Caco-2 (cell line): ENCODE data around the gene TSPAN15. TPM values are rescaled to one million over a fixed set of nuclear protein-coding genes. Genes with fewer than 3 reads are reported as not detected.

ENCODE experiments used
- BruUV-seq: library from RNA; stranded (reverse); fragments of 400-500 nt; replicated peaks from 2 replicates; lab custom pipeline; 2021; lab: Mats Ljungman, UMichigan
- CTCF ChIA-PET: fragments of 300-600 bp; sonication (Branson Sonifier 250); formaldehyde crosslinking; loops from one replicate; lab custom pipeline; 2022; ENCODE audit warnings: antibody characterized with exemption; lab: Charles Lee
- POLR2A ChIA-PET: fragments of 300-600 bp; sonication (Branson Sonifier 250); formaldehyde crosslinking; loops from one replicate; lab custom pipeline; 2022; ENCODE audit warnings: antibody characterized with exemption; lab: Charles Lee
- DNase-seq, 2 experiments: peaks; one replicate each; pipeline versions ENCODE4 v3.0.0 to v3.0.0-alpha.2; 2020 to 2022
- H3K27me3 ChIP-seq: replicated peaks from 2 replicates; pipeline ENCODE4 v1.6.0; 2011; ENCODE audit warnings: low read length; ENCODE audit not compliant: control insufficient read depth, insufficient read depth
- H3K36me3 ChIP-seq: 2 replicates; pipeline ENCODE4 v1.5.1; 2011; ENCODE audit warnings: low read length; ENCODE audit not compliant: control insufficient read depth, insufficient read depth
- H3K4me1 ChIP-seq: fragments of 250-450 bp; sonication (Bioruptor Pico); 2 replicates; pipeline ENCODE4 v1.5.1; 2020; ENCODE audit warnings: mild to moderate bottlenecking
- H3K4me3 ChIP-seq: 2 replicates; pipeline ENCODE4 v1.5.1; 2011; ENCODE audit warnings: low read depth, mild to moderate bottlenecking, control low read depth, low read length
- H3K9me3 ChIP-seq: fragments of 250-450 bp; sonication (Bioruptor Pico); 2 replicates; pipeline ENCODE4 v1.5.1; 2020; ENCODE audit warnings: mild to moderate bottlenecking, moderate library complexity
- H3K27ac Mint-ChIP-seq: one replicate; pipeline ENCODE4 v1.8.0; 2022; ENCODE audit warnings: mixed read lengths; ENCODE audit not compliant: unreplicated experiment
- H3K27me3 Mint-ChIP-seq: one replicate; pipeline ENCODE4 v1.8.0; 2022; ENCODE audit warnings: mixed read lengths; ENCODE audit not compliant: insufficient read depth, unreplicated experiment
- H3K36me3 Mint-ChIP-seq: one replicate; pipeline ENCODE4 v1.8.0; 2022; ENCODE audit warnings: mild to moderate bottlenecking, mixed read lengths; ENCODE audit not compliant: insufficient read depth, unreplicated experiment
- H3K4me1 Mint-ChIP-seq: one replicate; pipeline ENCODE4 v1.8.0; 2022; ENCODE audit warnings: low read depth, mixed read lengths; ENCODE audit not compliant: unreplicated experiment
- H3K4me3 Mint-ChIP-seq: one replicate; pipeline ENCODE4 v1.8.0; 2022; ENCODE audit warnings: mild to moderate bottlenecking, moderate library complexity, mixed read lengths; ENCODE audit not compliant: unreplicated experiment
- H3K9me3 Mint-ChIP-seq: one replicate; pipeline ENCODE4 v1.8.0; 2022; ENCODE audit warnings: mixed read lengths; ENCODE audit not compliant: unreplicated experiment
- CTCF ChIP-seq, 2 experiments: fragments of 200-600 bp in 1 of 2; IDR thresholded peaks; 1 replicate in 1 of 2; 2 replicates in 1 of 2; pipeline versions ENCODE4 v1.5.1 to v1.8.0; 2011 to 2022; ENCODE audit warnings: antibody characterized with exemption in 1 of 2, control low read depth in 1 of 2, inconsistent platforms in 1 of 2, low read depth in 1 of 2, low read length in 1 of 2, mild to moderate bottlenecking in 1 of 2, moderate library complexity in 1 of 2; ENCODE audit not compliant: insufficient read depth in 1 of 2, severe bottlenecking in 1 of 2, unreplicated experiment in 1 of 2
- intact Hi-C: fragments of 100-400 bp; cut with micrococcal nuclease; formaldehyde crosslinking; loops from one replicate; pipeline ENCODE4 v1.10.0; 2022; ENCODE audit not compliant: unreplicated experiment
- total RNA-seq: library from RNA; stranded (reverse); gene quantifications from 2 replicates; pipeline ENCODE4 v1.2.3, GENCODE V29; 2022

TSPAN15 gene
- total RNA-seq, 1 experiment from 2014 or later, result 86.5 TPM

GRCh38 chr10:69506487-69506833, 55.2 kb downstream of the TSPAN15 start:
- Histone ChIP-seq H3K4me1 (peaks cover 5% of the 10 kb centered on the region), H3K36me3 (no peaks in the 10 kb centered on the region), H3K9me3 (no peaks in the 10 kb centered on the region), H3K27me3 (no peaks in the 10 kb centered on the region), H3K4me3 (no peak overlapping the region)
- H3K27me3 Mint-ChIP-seq, result no peaks in the 10 kb centered on the region
- DNase-seq, result peak in 1 of 2 experiments; percentile 27
- BruUV-seq, result no TSS peak
- no peaks in the 10 kb centered on the region for H3K36me3 Mint-ChIP-seq
- no peak for TF ChIP-seq CTCF (IDR thresholded peaks at IDR 0.05; ENCODE audit: insufficient read depth in 1 of 2, low read depth in 1 of 2, low read length in 1 of 2, severe bottlenecking in 1 of 2, unreplicated experiment in 1 of 2)
- POLR2A ChIA-PET, result no interaction called here
- H3K4me3 Mint-ChIP-seq, result no peak overlapping the region
- no peak overlapping the region for H3K27ac Mint-ChIP-seq
- H3K4me1 Mint-ChIP-seq, result no peaks in the 10 kb centered on the region
- CTCF ChIA-PET, result interaction anchor here (0.9 to 1.8 kb wide), 2 partner anchors 60 to 99 kb away, joined by 3 to 7 read pairs; no protein-coding TSS in a partner anchor
- H3K9me3 Mint-ChIP-seq, result no peaks in the 10 kb centered on the region
- intact Hi-C loops, result loop anchor here (5.0 kb wide), 2 partner anchors 59 to 269 kb away; no protein-coding TSS in a partner anchor

DNA sequence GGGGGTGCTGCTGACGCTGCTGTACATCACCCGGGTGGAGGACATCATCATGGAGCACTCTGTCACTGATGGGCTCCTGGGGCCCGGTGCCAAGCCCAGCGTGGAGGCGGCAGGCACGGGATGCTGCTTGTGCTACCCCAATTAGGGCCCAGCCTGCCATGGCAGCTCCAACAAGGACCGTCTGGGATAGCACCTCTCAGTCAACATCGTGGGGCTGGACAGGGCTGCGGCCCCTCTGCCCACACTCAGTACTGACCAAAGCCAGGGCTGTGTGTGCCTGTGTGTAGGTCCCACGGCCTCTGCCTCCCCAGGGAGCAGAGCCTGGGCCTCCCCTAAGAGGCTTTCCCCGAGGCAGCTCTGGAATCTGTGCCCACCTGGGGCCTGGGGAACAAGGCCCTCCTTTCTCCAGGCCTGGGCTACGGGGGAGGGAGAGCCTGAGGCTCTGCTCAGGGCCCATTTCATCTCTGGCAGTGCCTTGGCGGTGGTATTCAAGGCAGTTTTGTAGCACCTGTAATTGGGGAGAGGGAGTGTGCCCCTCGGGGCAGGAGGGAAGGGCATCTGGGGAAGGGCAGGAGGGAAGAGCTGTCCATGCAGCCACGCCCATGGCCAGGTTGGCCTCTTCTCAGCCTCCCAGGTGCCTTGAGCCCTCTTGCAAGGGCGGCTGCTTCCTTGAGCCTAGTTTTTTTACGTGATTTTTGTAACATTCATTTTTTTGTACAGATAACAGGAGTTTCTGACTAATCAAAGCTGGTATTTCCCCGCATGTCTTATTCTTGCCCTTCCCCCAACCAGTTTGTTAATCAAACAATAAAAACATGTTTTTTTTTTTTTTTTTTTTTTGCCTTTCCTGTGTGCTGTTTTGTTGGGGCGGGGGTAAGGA, 55.8 kb downstream of the TSPAN15 start:
- CTCF ChIA-PET, result interaction anchor here (0.6 to 1.8 kb wide), 12 partner anchors 9 to 1935 kb away, joined by 3 to 10 read pairs (median 4); no protein-coding TSS in a partner anchor
- peaks cover 5% of the 10 kb centered on the region for H3K4me1 ChIP-seq
- H3K27ac Mint-ChIP-seq, result no peak overlapping the region
- POLR2A ChIA-PET, result no interaction called here
- TSS peak; percentile 48 for BruUV-seq
- H3K9me3 Mint-ChIP-seq, result no peaks in the 10 kb centered on the region
- intact Hi-C loops, result loop anchor here (5.0 kb wide), 2 partner anchors 60 to 270 kb away; no protein-coding TSS in a partner anchor
- no peaks in the 10 kb centered on the region for H3K36me3 ChIP-seq
- H3K36me3 Mint-ChIP-seq, result no peaks in the 10 kb centered on the region
- no peak overlapping the region for H3K4me3 Mint-ChIP-seq
- no peak overlapping the region for H3K4me3 ChIP-seq
- H3K4me1 Mint-ChIP-seq, result no peaks in the 10 kb centered on the region
- H3K27me3 Mint-ChIP-seq, result no peaks in the 10 kb centered on the region
- H3K9me3 ChIP-seq, result no peaks in the 10 kb centered on the region
- no peak for TF ChIP-seq CTCF (IDR thresholded peaks at IDR 0.05; ENCODE audit: insufficient read depth in 1 of 2, low read depth in 1 of 2, low read length in 1 of 2, severe bottlenecking in 1 of 2, unreplicated experiment in 1 of 2)
- H3K27me3 ChIP-seq, result no peaks in the 10 kb centered on the region
- peak in 1 of 2 experiments; percentile 44 for DNase-seq

- ChIA-PET POLR2A (no interaction called here), CTCF (interaction anchor here (3.5 kb wide), 1 partner anchor 100 kb away, joined by 10 read pairs; no protein-coding TSS in a partner anchor)
These were observed 57.6 kb downstream of the TSPAN15 start for GRCh38 chr10:69508738-69509340.

More at GRCh38 chr10:69508738-69509340, 57.6 kb downstream of the TSPAN15 start:
- Histone ChIP-seq H3K9me3 (no peaks in the 10 kb centered on the region), H3K4me3 (no peak overlapping the region), H3K4me1 (peaks cover 5% of the 10 kb centered on the region), H3K36me3 (no peaks in the 10 kb centered on the region), H3K27me3 (no peaks in the 10 kb centered on the region)
- Mint-ChIP-seq H3K9me3 (no peaks in the 10 kb centered on the region), H3K4me1 (no peaks in the 10 kb centered on the region), H3K4me3 (no peak overlapping the region), H3K36me3 (no peaks in the 10 kb centered on the region), H3K27me3 (no peaks in the 10 kb centered on the region), H3K27ac (no peak overlapping the region)
- BruUV-seq, result no TSS peak
- intact Hi-C loops, result loop anchor here (1.0 to 5.0 kb wide), 4 partner anchors 62 to 272 kb away; no protein-coding TSS in a partner anchor
- DNase-seq, result peak in 1 of 2 experiments; percentile 39
- no peak for TF ChIP-seq CTCF (IDR thresholded peaks at IDR 0.05; ENCODE audit: insufficient read depth in 1 of 2, low read depth in 1 of 2, low read length in 1 of 2, severe bottlenecking in 1 of 2, unreplicated experiment in 1 of 2)
